HepG2 (cell line): Measurements from ENCODE around the gene MYO5B. TPM values are rescaled to one million over a fixed set of nuclear protein-coding genes. Genes with fewer than 3 reads are reported as not detected.

ENCODE experiments used
- ATAC-seq: fragments of 200-7000 bp; cut with Tn5 transposase; 3 replicates; pipeline ENCODE4 v1.9.1; 2020; ENCODE audit warnings: mild to moderate bottlenecking, moderate library complexity
- BruUV-seq: library from RNA; stranded (reverse); fragments of 400-500 nt; replicated peaks from 2 replicates; lab custom pipeline; 2021; lab: Mats Ljungman, UMichigan
- CTCF ChIA-PET: fragments of 300-600 bp; formaldehyde crosslinking; extraction: SDS; loops from one replicate; lab custom pipeline; 2021; ENCODE audit warnings: low total read pairs, inconsistent platforms, low intra/inter-chr PET ratio; lab: Yijun Ruan, JAX
- POLR2A ChIA-PET: fragments of 350-600 bp; sonication (Branson Sonifier 250); formaldehyde crosslinking; loops from one replicate; lab custom pipeline; 2020; ENCODE audit warnings: antibody characterized with exemption, inconsistent platforms; lab: Yijun Ruan, JAX
- DNase-seq: peaks from one replicate; pipeline ENCODE4 v3.0.0-alpha.2; 2015; ENCODE audit warnings: low spot score
- FAIRE-seq: peaks from 3 replicates; lab custom pipeline; 2011; peaks lifted over from hg19 to GRCh38; lab: Jason Lieb, UNC
- H2AFZ ChIP-seq: one replicate; pipeline ENCODE4 v1.6.1; 2011; ENCODE audit warnings: low read length, inconsistent platforms
- H3K27ac ChIP-seq: fragments of 300-600 bp; 3 replicates; pipeline ENCODE4 v1.8.0; 2011; ENCODE audit warnings: mixed run types, mild to moderate bottlenecking, mixed read lengths, low read length, inconsistent platforms; ENCODE audit not compliant: insufficient read depth; ENCODE audit errors: extremely low read length
- H3K27me3 ChIP-seq, 2 experiments: fragments of 200-600 bp in 1 of 2; 2 replicates in 1 of 2; 3 replicates in 1 of 2; pipeline versions ENCODE4 v1.6.0 to v1.8.0; 2011; ENCODE audit warnings: low read length in 2 of 2, mild to moderate bottlenecking in 2 of 2, moderate library complexity in 2 of 2, inconsistent platforms in 1 of 2; ENCODE audit not compliant: insufficient read depth in 2 of 2, control insufficient read depth in 1 of 2
- H3K36me3 ChIP-seq, 2 experiments: fragments of 200-600 bp in 1 of 2; replicated peaks in 1 of 2; 2 replicates in 1 of 2; 3 replicates in 1 of 2; pipeline versions ENCODE4 v1.5.1 to v1.8.0; 2011; ENCODE audit warnings: low read length in 2 of 2, inconsistent platforms in 1 of 2; ENCODE audit not compliant: insufficient read depth in 2 of 2, control insufficient read depth in 1 of 2
- H3K4me1 ChIP-seq: 2 replicates; pipeline ENCODE4 v1.5.1; 2012; ENCODE audit warnings: low read length, inconsistent platforms; ENCODE audit not compliant: insufficient read depth
- H3K4me2 ChIP-seq: 2 replicates; pipeline ENCODE4 v1.6.0; 2011; ENCODE audit warnings: low read depth, low read length, inconsistent platforms
- H3K4me3 ChIP-seq, 3 experiments: fragments of 200-600 bp in 1 of 3; sonication (generic), shearing (Covaris generic) in 1 of 3; replicated peaks in 1 of 3; 2 replicates each; pipeline ENCODE4 v1.5.1; 2011 to 2016; ENCODE audit warnings: low read length in 3 of 3, inconsistent platforms in 2 of 3, low read depth in 2 of 3, mild to moderate bottlenecking in 2 of 3, control low read depth in 1 of 3, mixed read lengths in 1 of 3; ENCODE audit not compliant: insufficient read depth in 1 of 3
- H3K79me2 ChIP-seq: one replicate; pipeline ENCODE4 v1.6.1; 2011; ENCODE audit warnings: low read length, inconsistent platforms; ENCODE audit not compliant: insufficient read depth
- H3K9ac ChIP-seq: 2 replicates; pipeline ENCODE4 v1.6.0; 2011; ENCODE audit warnings: mild to moderate bottlenecking, low read depth, low read length, inconsistent platforms; ENCODE audit not compliant: insufficient read depth
- H3K9me3 ChIP-seq: 2 replicates; pipeline ENCODE4 v1.5.1; 2012; ENCODE audit warnings: mild to moderate bottlenecking, low read length
- H4K20me1 ChIP-seq: 2 replicates; pipeline ENCODE4 v1.6.0; 2011; ENCODE audit warnings: inconsistent platforms, mild to moderate bottlenecking, low read length, moderate library complexity; ENCODE audit not compliant: insufficient read depth
- EED ChIP-seq: sonication (generic); formaldehyde crosslinking; IDR thresholded peaks from 2 replicates; pipeline ENCODE4 v1.5.0; 2020; ENCODE audit warnings: mild to moderate bottlenecking, missing genetic modification reagents
- FOXA1 ChIP-seq, 2 experiments: fragments of 450-650 bp in 1 of 2; sonication (generic) in 1 of 2; formaldehyde crosslinking in 1 of 2; IDR thresholded peaks; 2 replicates each; pipeline versions ENCODE4 v1.4.0 to v1.6.1; 2016 to 2020; ENCODE audit warnings: missing genetic modification reagents in 1 of 2
- FOXO4 ChIP-seq: sonication (generic); formaldehyde crosslinking; conservative IDR thresholded peaks from 2 replicates; pipeline ENCODE4 v1.8.1; 2023; ENCODE audit warnings: missing genetic modification reagents
- MIER2 ChIP-seq: IDR thresholded peaks from 2 replicates; pipeline ENCODE4 v1.6.1; 2016; ENCODE audit warnings: missing biosample characterization, missing genetic modification reagents
- SMC3 ChIP-seq: IDR thresholded peaks from 2 replicates; pipeline ENCODE4 v1.6.1; 2011; ENCODE audit warnings: low read length, improper control_type of control experiment
- ZMAT3 ChIP-seq: sonication (generic); formaldehyde crosslinking; conservative IDR thresholded peaks from 2 replicates; pipeline ENCODE4 v1.7.0; 2021; ENCODE audit warnings: missing genetic modification reagents
- ZNF10 ChIP-seq: sonication (generic); formaldehyde crosslinking; IDR thresholded peaks from 2 replicates; pipeline ENCODE4 v1.4.0; 2020; ENCODE audit warnings: mild to moderate bottlenecking, low read depth, missing genetic modification reagents, borderline replicate concordance
- ZNF12 ChIP-seq: sonication (generic); formaldehyde crosslinking; IDR thresholded peaks from 2 replicates; pipeline ENCODE4 v1.5.0; 2020; ENCODE audit warnings: missing genetic modification reagents
- ZNF619 ChIP-seq: sonication (generic); formaldehyde crosslinking; IDR thresholded peaks from 2 replicates; pipeline ENCODE4 v1.4.0; 2020; ENCODE audit warnings: mild to moderate bottlenecking, missing genetic modification reagents
- ZNF781 ChIP-seq: sonication (generic); formaldehyde crosslinking; IDR thresholded peaks from 2 replicates; pipeline ENCODE4 v1.5.1; 2020; ENCODE audit warnings: borderline replicate concordance, mild to moderate bottlenecking, missing genetic modification reagents; ENCODE audit errors: not compliant biosample characterization
- WGBS: methylation state at CpG from one replicate; pipeline ENCODE4 v1.1.6; 2017; ENCODE audit warnings: low lambda C conversion rate; 5-methylcytosine and 5-hydroxymethylcytosine counted together
- in situ Hi-C: cut with HindIII; loops from 2 replicates; pipeline ENCODE4 v1.10.0; 2017; ENCODE audit warnings: low pct_unique_long_range_greater_than_20kb; ENCODE audit not compliant: extremely low pct_ligation_motif_present
- intact Hi-C: fragments of 100-400 bp; cut with micrococcal nuclease; formaldehyde crosslinking; loops from one replicate; pipeline ENCODE4 v1.10.0; 2022; ENCODE audit not compliant: unreplicated experiment
- polyA plus RNA-seq, 8 experiments: library from polyadenylated mRNA; depleted of rRNA in 3 of 8; stranded (reverse) in 7 of 8; unstranded in 1 of 8; fragments of >200 nt; fragmentation: Illumina TruSeq in 4 of 8; extraction: Trizol in 4 of 8; gene quantifications; 2 replicates each; pipeline versions ENCODE4 v1.2.1 to v1.2.3, GENCODE V29; 2011 to 2016; ENCODE audit warnings: low read depth in 4 of 8, missing spikeins in 1 of 8, mixed read lengths in 1 of 8; ENCODE audit not compliant: insufficient read depth in 1 of 8
- total RNA-seq, 5 experiments: library from RNA; depleted of rRNA; stranded (reverse); fragments of >200 nt; fragmentation: Illumina TruSeq; extraction: Trizol; gene quantifications; 2 replicates each; pipeline ENCODE4 v1.2.3, GENCODE V29; 2016; ENCODE audit warnings: low read depth in 1 of 5
- TF ChIP-seq, protein P1 (sequence below), 2 experiments: IDR thresholded peaks; 2 replicates each; pipeline ENCODE4 v1.6.1; 2011 to 2012; ENCODE audit warnings: low read length in 2 of 2, borderline replicate concordance in 1 of 2, low read depth in 1 of 2, mild to moderate bottlenecking in 1 of 2, moderate library complexity in 1 of 2

MYO5B gene
- total and polyA plus RNA-seq, 2 of the 13 experiments (the other 11 are each of a cell fraction or from before 2014, with no cell fraction given), result 13.1 to 24.0 TPM

GRCh38 chr18:49901862-49902340 is 293.0 kb downstream of the MYO5B start:
- intact Hi-C loops (loop anchor here (2.0 to 5.0 kb wide), 2 partner anchors 65 to 301 kb away; no protein-coding TSS in a partner anchor), in situ Hi-C loops (no loop called here)
- no peaks in the 10 kb centered on the region for H4K20me1 ChIP-seq
- BruUV-seq, result no TSS peak
- H3K4me2 ChIP-seq, result no peak overlapping the region
- WGBS, result 99% methylated on average over 4 of the region's 6 CpGs
- peaks cover 2 to 25% of the 10 kb centered on the region in 2 experiments; a peak in 4 of 5 replicates for H3K36me3 ChIP-seq
- no peaks in the 10 kb centered on the region for H3K79me2 ChIP-seq
- no peak overlapping the region for H3K9ac ChIP-seq
- TF ChIP-seq ZNF10 (CRISPR knock-in tag) (no peak), FOXO4 (CRISPR knock-in tag) (no peak), EED (CRISPR knock-in tag) (no peak), ZNF12 (no peak)
- no peak overlapping the region for H3K4me3 ChIP-seq
- H3K27me3 ChIP-seq, result no peaks in the 10 kb centered on the region
- ChIA-PET POLR2A (no interaction called here), CTCF (no interaction called here)
- no peak for ATAC-seq
- H3K27ac ChIP-seq, result no peak overlapping the region
- no peak for DNase-seq
- no peak overlapping the region for H2AFZ ChIP-seq
- no peaks in the 10 kb centered on the region for H3K9me3 ChIP-seq
- FAIRE-seq, result no peak
- H3K4me1 ChIP-seq, result no peaks in the 10 kb centered on the region

DNA sequence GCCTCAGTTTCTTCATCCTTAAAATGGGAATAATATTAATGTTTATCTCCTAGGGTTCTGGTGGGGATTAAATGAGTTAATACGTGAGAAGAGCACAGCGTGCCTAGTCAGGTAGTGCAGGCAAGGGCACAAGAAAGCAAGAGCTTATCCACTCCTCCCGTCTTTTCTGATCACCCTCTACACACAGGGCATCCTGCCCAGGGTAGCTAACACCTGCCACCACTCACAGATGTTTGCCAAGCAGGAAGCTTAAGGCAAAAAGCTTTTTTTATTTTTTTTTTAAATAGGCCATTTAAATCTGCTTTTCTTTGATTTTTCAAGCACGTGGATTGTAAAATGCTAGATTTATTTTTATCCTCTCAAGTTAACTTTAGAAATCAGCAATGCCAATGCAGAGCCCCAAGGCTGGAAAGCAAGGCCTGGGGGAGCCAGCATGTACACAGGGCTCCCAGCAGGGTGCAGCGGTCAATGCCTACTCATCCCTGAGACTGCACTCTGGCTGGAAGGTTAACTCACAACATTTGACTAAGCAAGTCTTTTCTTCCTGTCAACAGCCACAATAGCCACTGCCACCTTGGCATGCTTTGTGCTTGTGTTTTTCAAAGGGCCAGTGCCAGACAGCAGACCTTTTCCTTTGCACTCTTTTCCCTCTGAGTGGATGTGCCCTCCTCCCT is 295.2 kb downstream of the MYO5B start:
- Histone ChIP-seq H3K4me3 (no peak overlapping the region), H4K20me1 (no peaks in the 10 kb centered on the region), H3K79me2 (no peaks in the 10 kb centered on the region), H3K27ac (no peak overlapping the region), H3K36me3 (peaks cover 0 to 25% of the 10 kb centered on the region in 2 experiments; a peak in 3 of 5 replicates), H3K9ac (no peak overlapping the region), H3K4me2 (no peak overlapping the region), H3K4me1 (no peaks in the 10 kb centered on the region), H3K9me3 (no peaks in the 10 kb centered on the region), H3K27me3 (no peaks in the 10 kb centered on the region), H2AFZ (no peak overlapping the region)
- WGBS, result 96% methylated on average over 5 of the region's 5 CpGs
- no TSS peak for BruUV-seq
- intact Hi-C loops (loop anchor here (2.0 to 5.0 kb wide), 2 partner anchors 68 to 303 kb away; no protein-coding TSS in a partner anchor), in situ Hi-C loops (no loop called here)
- FAIRE-seq, result no peak
- CTCF ChIA-PET, result no interaction called here
- ATAC-seq, result peak; percentile 92
- peak; percentile 27 for DNase-seq
- POLR2A ChIA-PET, result no interaction called here
- TF ChIP-seq FOXA1 (IDR thresholded peaks at IDR 0.05), result no peak
- peak; percentile 18; the same call in 1 of the 2 replicates for TF ChIP-seq FOXA1 (CRISPR knock-in tag; IDR thresholded peaks at IDR 0.05)
- peak; percentile 74; the same call in 1 of the 2 replicates for TF ChIP-seq MIER2 (CRISPR knock-in tag)
- TF ChIP-seq, protein P1, sequence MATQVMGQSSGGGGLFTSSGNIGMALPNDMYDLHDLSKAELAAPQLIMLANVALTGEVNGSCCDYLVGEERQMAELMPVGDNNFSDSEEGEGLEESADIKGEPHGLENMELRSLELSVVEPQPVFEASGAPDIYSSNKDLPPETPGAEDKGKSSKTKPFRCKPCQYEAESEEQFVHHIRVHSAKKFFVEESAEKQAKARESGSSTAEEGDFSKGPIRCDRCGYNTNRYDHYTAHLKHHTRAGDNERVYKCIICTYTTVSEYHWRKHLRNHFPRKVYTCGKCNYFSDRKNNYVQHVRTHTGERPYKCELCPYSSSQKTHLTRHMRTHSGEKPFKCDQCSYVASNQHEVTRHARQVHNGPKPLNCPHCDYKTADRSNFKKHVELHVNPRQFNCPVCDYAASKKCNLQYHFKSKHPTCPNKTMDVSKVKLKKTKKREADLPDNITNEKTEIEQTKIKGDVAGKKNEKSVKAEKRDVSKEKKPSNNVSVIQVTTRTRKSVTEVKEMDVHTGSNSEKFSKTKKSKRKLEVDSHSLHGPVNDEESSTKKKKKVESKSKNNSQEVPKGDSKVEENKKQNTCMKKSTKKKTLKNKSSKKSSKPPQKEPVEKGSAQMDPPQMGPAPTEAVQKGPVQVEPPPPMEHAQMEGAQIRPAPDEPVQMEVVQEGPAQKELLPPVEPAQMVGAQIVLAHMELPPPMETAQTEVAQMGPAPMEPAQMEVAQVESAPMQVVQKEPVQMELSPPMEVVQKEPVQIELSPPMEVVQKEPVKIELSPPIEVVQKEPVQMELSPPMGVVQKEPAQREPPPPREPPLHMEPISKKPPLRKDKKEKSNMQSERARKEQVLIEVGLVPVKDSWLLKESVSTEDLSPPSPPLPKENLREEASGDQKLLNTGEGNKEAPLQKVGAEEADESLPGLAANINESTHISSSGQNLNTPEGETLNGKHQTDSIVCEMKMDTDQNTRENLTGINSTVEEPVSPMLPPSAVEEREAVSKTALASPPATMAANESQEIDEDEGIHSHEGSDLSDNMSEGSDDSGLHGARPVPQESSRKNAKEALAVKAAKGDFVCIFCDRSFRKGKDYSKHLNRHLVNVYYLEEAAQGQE (IDR thresholded peaks at IDR 0.05; ENCODE audit: borderline replicate concordance in 1 of 2, low read depth in 1 of 2, low read length in 2 of 2), result peak in 1 of 2 experiments; percentile 19; a peak in 1 of 4 replicates
- TF ChIP-seq ZMAT3, result no peak
- TF ChIP-seq ZNF619 (CRISPR knock-in tag), result no peak
- TF ChIP-seq SMC3, result peak; percentile 33
- TF ChIP-seq ZNF781, result no peak
